ENCODE measurements around the gene NARS2.
A peak's percentile ranks its signal among the peaks of the same experiment; 100 is the strongest.
"Not testable (repeated sequence)": the region's sequence is repeated elsewhere in the genome, so short reads cannot be mapped to it uniquely, and the experiment has no call there.

Gene NARS2

DNA sequence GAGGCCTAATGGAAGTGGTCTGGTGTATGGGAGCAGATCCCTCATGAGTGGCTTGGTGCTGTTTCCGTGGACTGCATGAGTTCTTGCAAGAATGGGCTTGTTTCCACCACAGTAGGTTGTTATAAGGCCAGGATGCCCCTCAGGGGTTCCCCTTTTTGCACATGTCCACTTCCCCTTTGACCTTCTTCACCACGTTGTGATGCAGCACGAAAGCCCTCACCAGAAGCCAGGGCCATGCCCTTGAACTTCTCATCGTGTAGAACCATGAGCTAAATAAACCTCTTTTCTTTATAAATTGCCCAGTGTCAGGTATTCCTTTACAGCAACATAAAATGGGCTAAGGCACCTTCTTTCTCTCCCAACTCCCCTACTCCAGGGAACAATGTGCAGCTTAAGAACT lies 2.8 kb upstream of the NARS2 start:
- no peak for DNase-seq
- intact Hi-C loops (cut with DNase I) = no loop called here

- intact Hi-C loops (cut with DNase I) = no loop called here
- no peak for DNase-seq
Measured at GRCh38 chr11:78576549-78577097, 2.0 kb upstream of the NARS2 start.

- intact Hi-C loops (cut with DNase I) = no loop called here
- peak in 2 of 10 donors; percentile 41 to 67 for DNase-seq
Measured at GRCh38 chr11:78575478-78575877, 814 bp upstream of the NARS2 start.

- intact Hi-C loops (cut with DNase I) = loop anchor here (5.0 kb wide), 2 partner anchors 156 to 436 kb away; partner anchors contain the start of genes ALG8 and GAB2
- DNase-seq = no peak
Measured at GRCh38 chr11:78573681-78574080, 983 bp downstream of the NARS2 start.

GRCh38 chr11:78573271-78573670 lies 1.4 kb downstream of the NARS2 start:
- intact Hi-C loops (cut with DNase I) = loop anchor here (5.0 kb wide), 2 partner anchors 156 to 436 kb away; partner anchors contain the start of genes ALG8 and GAB2
- no peak for DNase-seq

DNA sequence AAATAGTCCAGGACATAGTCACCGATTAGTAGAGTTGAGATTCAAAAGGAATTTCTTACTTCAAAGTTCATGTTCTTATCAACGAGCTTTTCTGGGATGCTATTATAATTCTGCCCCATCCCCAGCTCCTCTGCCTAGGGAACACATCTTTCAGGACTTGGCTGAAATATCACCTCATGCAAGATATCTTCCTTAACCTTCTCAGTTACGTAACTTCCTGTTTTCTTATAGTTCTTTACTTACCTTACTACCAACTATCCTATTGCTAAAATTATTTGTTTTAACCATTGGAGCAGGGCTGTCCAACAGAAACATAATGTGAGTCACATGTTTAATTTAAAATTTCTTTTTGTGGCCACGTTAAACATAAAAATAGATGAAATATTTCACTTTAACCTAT lies 2.3 kb downstream of the NARS2 start:
- no peak for DNase-seq
- intact Hi-C loops (cut with DNase I) = loop anchor here (5.0 kb wide), 2 partner anchors 155 to 435 kb away; partner anchors contain the start of genes ALG8 and GAB2

DNA sequence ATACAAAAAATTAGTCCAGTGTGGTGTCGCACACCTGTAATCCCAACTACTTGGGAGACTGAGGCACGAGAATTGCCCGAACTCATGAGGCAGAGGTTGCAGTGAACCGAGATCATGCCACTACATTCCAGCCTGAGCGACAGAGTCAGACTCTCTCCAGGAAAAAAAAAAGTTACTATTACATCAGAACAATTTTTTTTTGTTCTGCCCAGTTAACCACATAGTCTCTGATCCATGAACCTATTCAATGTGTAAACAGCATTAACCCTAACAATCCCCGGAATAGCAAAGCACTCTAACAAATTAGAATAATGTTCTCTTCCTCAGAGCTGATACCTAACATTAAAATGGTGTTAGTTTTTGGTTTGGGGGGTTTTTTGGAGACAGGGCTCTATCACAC lies 4.6 kb downstream of the NARS2 start:
- no peak for DNase-seq
- intact Hi-C loops (cut with DNase I) = loop anchor here (5.0 kb wide), 2 partner anchors 153 to 433 kb away; partner anchors contain the start of genes ALG8 and GAB2

- no peak for DNase-seq
- intact Hi-C loops (cut with DNase I) = loop anchor here (5.0 kb wide), 1 partner anchor 565 kb away; no protein-coding TSS in a partner anchor
Measured at GRCh38 chr11:78567209-78567608, 7.5 kb downstream of the NARS2 start.

GRCh38 chr11:78564490-78565467 lies 9.9 kb downstream of the NARS2 start:
- DNase-seq = peak in 1 of 10 donors; percentile 13
- intact Hi-C loops (cut with DNase I) = loop anchor here (2.0 to 5.0 kb wide), 3 partner anchors 142 to 562 kb away; no protein-coding TSS in a partner anchor

DNA sequence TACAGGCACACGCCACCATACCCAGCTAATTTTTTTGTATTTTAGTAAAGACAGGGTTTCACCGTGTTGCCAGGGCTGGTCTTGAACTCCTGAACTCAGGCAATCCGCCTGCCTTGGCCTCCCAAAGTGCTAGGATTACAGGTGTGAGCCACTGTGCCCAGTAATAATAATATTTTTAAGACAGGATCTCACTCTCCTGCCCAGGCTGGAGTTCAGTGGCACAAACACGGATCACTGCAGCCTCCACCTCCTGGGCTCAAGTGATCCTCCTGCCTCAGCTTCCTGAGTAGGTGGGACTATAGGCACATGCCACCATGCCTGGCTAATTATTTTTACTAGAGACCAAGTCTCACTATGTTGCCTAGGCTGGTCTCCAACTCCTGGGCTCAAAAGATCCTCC lies 10.6 kb downstream of the NARS2 start:
- not testable (repeated sequence) for DNase-seq
- intact Hi-C loops (cut with DNase I) = loop anchor here (2.0 to 5.0 kb wide), 2 partner anchors 142 to 415 kb away; no protein-coding TSS in a partner anchor

DNA sequence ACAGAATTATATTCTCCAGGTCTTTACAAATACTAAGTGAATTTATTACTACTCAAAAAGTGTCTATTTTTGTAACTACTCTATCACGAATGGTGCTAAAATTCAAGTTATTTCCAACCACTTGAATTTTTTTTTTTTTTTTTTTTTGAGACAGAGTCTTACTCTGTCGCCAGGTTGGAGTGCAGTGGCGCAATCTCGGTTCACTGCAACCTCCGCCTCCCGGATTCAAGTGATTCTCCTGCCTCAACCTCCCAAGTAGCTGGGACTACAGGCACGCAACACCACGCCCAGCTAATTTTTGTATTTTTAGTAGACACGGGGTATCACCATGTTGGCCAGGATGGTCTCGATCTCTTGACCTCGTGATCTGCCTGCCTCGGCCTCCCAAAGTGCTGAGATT lies 11.6 kb downstream of the NARS2 start:
- intact Hi-C loops (cut with DNase I) = loop anchor here (5.0 kb wide), 1 partner anchor 141 kb away; no protein-coding TSS in a partner anchor
- not testable (repeated sequence) for DNase-seq

- intact Hi-C loops (cut with DNase I) = loop anchor here (5.0 kb wide), 1 partner anchor 140 kb away; no protein-coding TSS in a partner anchor
- no peak for DNase-seq
Measured at GRCh38 chr11:78562398-78562797, 12.3 kb downstream of the NARS2 start.

DNA sequence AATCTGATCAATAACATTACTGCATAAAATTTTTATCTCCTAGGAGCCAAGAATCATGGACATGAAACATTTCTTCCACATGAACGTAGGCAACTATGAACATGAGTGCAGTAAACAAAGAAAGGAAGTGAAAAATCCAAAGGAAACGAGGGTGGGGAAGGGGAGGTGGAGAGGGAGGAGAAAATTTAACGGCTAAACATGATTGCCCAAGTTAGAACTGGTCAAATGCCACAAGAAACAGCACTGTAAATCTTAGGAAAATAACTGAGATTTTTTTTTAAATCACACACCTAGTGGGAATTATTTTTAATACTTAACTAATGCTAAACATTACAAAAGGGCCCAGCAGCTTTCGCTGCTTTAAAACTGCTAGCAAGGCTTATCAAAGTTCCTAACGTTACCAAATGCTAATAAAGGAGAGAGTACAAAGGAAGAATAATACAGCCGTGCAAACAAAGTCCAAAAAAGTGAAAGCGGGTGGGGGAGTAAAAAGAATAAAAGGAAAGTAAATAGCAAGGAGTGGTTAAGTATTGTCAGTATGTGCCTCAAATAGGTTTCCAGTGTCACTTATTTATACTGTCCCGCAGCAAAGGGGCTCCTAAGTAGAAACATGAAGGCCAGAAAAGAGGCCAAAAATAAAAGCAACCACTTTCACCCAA lies 13.7 kb downstream of the NARS2 start:
- intact Hi-C loops (cut with DNase I) = loop anchor here (5.0 kb wide), 1 partner anchor 139 kb away; no protein-coding TSS in a partner anchor
- no peak for DNase-seq

DNA sequence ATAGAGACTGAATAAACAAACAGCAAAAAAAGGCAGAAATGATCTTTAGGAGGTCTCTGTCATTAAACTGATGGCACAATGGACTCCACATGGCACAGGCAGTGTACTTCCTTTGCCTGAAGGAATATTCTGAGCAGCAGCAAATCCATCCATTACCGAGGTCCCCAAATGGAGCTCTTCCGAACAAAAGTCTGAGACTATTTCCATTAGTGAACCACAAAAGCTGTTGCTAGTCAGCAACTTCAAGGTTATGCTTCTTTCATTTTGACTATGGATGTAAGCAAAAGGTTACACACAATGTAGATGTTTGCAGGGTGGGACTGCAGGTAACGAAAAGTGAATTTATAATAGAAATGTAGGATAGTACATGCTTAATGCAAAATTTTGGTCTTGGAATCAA lies 14.5 kb downstream of the NARS2 start:
- no peak for DNase-seq
- intact Hi-C loops (cut with DNase I) = loop anchor here (5.0 kb wide), 1 partner anchor 138 kb away; no protein-coding TSS in a partner anchor

DNA sequence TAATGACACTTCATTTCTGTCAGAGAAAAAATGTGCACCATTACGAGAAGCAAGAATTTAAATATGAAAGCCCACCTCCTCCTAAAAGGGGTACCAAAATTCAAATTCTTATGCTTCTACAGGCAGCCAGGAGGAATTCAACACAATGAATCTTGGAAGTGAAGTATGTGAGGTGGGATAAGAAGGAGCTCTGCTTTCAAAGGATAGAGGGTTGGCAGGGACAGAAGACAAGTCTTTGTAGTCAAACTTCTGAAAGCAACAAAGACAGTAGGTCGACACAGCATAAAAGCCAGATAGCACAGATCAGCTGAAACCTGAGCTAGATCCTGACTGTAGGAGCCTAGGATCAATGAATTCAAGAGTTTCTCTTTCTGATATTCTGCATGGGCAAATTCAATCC lies 17.4 kb downstream of the NARS2 start:
- intact Hi-C loops (cut with DNase I) = loop anchor here (10.0 kb wide), 1 partner anchor 342 kb away; no protein-coding TSS in a partner anchor
- no peak for DNase-seq

DNA sequence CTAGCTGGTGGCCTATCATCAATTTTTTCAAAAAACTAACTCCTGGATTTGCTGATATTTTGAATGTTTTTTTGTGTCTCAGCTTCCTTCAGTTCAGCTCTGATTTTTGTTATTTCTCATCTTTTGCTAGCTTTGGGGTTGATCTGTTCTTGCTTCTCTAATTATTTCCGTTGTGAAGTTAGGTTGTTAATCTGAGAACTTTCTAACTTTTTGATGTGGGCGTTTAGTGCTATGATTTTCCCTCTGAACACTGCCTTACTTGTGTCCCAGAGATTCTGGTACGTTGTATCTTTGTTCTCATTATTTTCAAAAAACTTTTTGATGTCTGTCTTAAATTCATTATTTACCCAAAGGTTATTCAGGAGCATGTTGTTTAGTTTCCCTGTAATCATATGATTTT lies 19.1 kb downstream of the NARS2 start:
- intact Hi-C loops (cut with DNase I) = loop anchor here (10.0 kb wide), 1 partner anchor 341 kb away; no protein-coding TSS in a partner anchor
- DNase-seq = no peak

- intact Hi-C loops (cut with DNase I) = loop anchor here (10.0 kb wide), 1 partner anchor 338 kb away; no protein-coding TSS in a partner anchor
- no peak for DNase-seq
Measured at GRCh38 chr11:78552881-78553280, 21.8 kb downstream of the NARS2 start.

DNA sequence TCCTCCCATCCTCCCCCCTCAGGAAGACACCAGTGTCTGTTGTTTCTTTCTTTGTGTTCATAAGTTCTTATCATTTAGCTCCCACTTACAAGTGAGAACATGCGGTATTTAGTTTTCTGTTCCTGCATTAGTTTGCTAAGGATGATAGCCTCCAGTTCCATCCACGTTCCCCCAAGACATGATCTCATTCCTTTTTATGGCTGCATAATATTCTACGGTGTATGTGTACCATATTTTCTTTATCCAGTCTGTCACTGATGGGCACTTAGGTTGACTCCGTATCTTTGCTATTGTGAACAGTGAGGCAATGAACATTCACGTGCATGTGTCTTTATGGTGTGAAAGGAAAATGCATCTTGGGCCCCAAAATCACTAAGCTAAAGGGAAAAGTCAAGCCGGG lies 22.5 kb downstream of the NARS2 start:
- not testable (repeated sequence) for DNase-seq
- intact Hi-C loops (cut with DNase I) = loop anchor here (10.0 kb wide), 1 partner anchor 337 kb away; no protein-coding TSS in a partner anchor

GRCh38 chr11:78551066-78551465 lies 23.6 kb downstream of the NARS2 start:
- intact Hi-C loops (cut with DNase I) = loop anchor here (10.0 kb wide), 1 partner anchor 336 kb away; no protein-coding TSS in a partner anchor
- no peak for DNase-seq

Measured in posterior cingulate gyrus (tissue), 11 donors.